Endothelial cell (in vitro differentiated cells): Measurements from ENCODE around the gene AP3S2. TPM values are rescaled to one million over a fixed set of nuclear protein-coding genes. Genes with fewer than 3 reads are reported as not detected.

Experiments used
- DNase-seq: peaks from one replicate; pipeline ENCODE4 v3.0.0; 2021; ENCODE audit warnings: low spot score
- H3K27ac Mint-ChIP-seq: one replicate; pipeline ENCODE4 v1.8.0; 2021; ENCODE audit warnings: mixed read lengths, inconsistent platforms; ENCODE audit not compliant: unreplicated experiment
- H3K27me3 Mint-ChIP-seq: one replicate; pipeline ENCODE4 v1.8.0; 2021; ENCODE audit warnings: mild to moderate bottlenecking, moderate library complexity, mixed read lengths, inconsistent platforms; ENCODE audit not compliant: unreplicated experiment
- H3K36me3 Mint-ChIP-seq: one replicate; pipeline ENCODE4 v1.8.0; 2021; ENCODE audit warnings: mild to moderate bottlenecking, low read depth, mixed read lengths, inconsistent platforms; ENCODE audit not compliant: unreplicated experiment
- H3K4me1 Mint-ChIP-seq: one replicate; pipeline ENCODE4 v1.8.0; 2021; ENCODE audit warnings: mild to moderate bottlenecking, mixed read lengths, inconsistent platforms; ENCODE audit not compliant: unreplicated experiment
- H3K4me3 Mint-ChIP-seq: one replicate; pipeline ENCODE4 v1.8.0; 2021; ENCODE audit warnings: mild to moderate bottlenecking, mixed read lengths, inconsistent platforms; ENCODE audit not compliant: unreplicated experiment
- H3K9me3 Mint-ChIP-seq: one replicate; pipeline ENCODE4 v1.8.0; 2021; ENCODE audit warnings: mixed read lengths, inconsistent platforms; ENCODE audit not compliant: unreplicated experiment
- total RNA-seq: library from RNA; stranded (reverse); fragmentation: NEBNext Ultra II Directional; extraction: Animal tissue kit (Norgen Biotek cat#: 25700); gene quantifications from one replicate; pipeline ENCODE4 v1.2.1, GENCODE V29; 2021; ENCODE audit not compliant: unreplicated experiment
- TF ChIP-seq, protein P1 (sequence below): fragments of 200-600 bp; sonication (generic); IDR thresholded peaks from one replicate; pipeline ENCODE4 v1.5.0; 2021; ENCODE audit warnings: antibody characterized with exemption; ENCODE audit not compliant: unreplicated experiment

AP3S2 gene
- total RNA-seq, 1 donor from 2014 or later: 23.2 TPM

DNA sequence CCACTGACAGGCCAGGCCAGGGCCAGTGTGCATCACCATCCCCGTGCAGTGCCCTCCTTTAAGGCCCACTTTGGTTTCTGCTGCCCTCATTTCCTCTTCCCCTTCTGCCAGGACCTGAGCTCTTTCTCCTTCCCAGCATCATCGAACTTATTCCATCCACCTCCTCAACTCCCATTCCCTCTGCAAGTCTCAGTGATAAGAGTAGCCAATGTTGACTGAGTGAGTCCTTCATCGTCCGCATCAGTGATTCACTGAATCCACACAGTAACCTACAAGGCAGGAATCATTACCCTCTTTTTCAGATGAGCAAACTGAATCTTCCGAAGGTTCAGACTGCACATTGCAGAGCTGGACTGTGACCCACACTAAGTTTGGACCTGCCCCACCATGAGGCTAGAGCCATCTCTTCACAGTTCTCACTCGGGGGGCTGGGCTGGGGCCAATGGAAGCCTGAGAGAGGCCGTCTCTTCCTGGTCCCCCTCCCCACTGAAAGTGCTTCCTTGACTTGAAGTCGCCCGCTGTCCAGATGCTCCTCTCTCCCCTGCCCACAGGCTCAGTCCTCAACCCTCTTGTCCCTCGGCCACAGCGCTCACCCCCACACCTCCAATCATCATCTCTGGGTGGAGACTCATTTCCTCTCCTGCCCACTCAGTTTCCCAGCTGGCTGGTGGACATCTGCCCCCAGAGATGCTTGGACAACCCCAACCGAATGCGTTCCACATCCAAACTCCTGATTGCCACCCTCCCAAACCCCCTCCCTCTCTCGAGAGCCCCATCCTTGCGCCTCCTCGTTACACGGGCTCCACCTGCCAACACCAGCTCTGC is 64.0 kb downstream of the AP3S2 start:
- H3K4me3 Mint-ChIP-seq: peak overlapping the region; percentile 81
- no peak for DNase-seq
- TF ChIP-seq, protein P1, sequence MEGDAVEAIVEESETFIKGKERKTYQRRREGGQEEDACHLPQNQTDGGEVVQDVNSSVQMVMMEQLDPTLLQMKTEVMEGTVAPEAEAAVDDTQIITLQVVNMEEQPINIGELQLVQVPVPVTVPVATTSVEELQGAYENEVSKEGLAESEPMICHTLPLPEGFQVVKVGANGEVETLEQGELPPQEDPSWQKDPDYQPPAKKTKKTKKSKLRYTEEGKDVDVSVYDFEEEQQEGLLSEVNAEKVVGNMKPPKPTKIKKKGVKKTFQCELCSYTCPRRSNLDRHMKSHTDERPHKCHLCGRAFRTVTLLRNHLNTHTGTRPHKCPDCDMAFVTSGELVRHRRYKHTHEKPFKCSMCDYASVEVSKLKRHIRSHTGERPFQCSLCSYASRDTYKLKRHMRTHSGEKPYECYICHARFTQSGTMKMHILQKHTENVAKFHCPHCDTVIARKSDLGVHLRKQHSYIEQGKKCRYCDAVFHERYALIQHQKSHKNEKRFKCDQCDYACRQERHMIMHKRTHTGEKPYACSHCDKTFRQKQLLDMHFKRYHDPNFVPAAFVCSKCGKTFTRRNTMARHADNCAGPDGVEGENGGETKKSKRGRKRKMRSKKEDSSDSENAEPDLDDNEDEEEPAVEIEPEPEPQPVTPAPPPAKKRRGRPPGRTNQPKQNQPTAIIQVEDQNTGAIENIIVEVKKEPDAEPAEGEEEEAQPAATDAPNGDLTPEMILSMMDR: no peak
- peak overlapping the region; percentile 70 for H3K27ac Mint-ChIP-seq
- H3K27me3 Mint-ChIP-seq: peaks cover 13% of the 10 kb centered on the region
- peaks cover 21% of the 10 kb centered on the region for H3K4me1 Mint-ChIP-seq
- peaks cover 26% of the 10 kb centered on the region for H3K36me3 Mint-ChIP-seq
- no peaks in the 10 kb centered on the region for H3K9me3 Mint-ChIP-seq

DNA sequence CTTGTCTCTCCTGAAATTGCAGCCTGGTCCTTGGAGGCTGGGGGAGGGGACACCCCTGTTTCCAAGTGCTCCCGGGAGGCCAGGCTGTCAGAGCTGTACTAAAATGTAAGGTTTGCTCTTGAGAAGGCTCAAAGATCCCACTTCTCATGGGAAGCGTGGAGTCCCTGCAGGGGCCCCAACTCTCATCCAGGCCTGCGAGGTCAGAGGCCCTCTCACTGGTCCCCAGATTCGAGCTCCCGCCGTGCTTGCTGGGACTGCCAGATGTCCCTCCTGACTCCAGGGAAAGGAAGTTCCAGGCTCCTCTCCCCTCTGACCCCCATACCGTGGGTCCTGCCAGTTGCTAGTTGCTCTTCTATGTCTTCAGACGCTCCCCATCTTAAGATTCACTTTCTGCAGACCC is 64.6 kb downstream of the AP3S2 start:
- H3K4me3 Mint-ChIP-seq: no peak overlapping the region
- TF ChIP-seq, protein P1: no peak
- no peak for DNase-seq
- H3K27me3 Mint-ChIP-seq: peaks cover 13% of the 10 kb centered on the region
- H3K9me3 Mint-ChIP-seq: no peaks in the 10 kb centered on the region
- H3K27ac Mint-ChIP-seq: no peak overlapping the region
- H3K36me3 Mint-ChIP-seq: peaks cover 23% of the 10 kb centered on the region
- peaks cover 21% of the 10 kb centered on the region for H3K4me1 Mint-ChIP-seq

GRCh38 chr15:89828281-89829145 is 65.3 kb downstream of the AP3S2 start:
- no peak overlapping the region for H3K27ac Mint-ChIP-seq
- H3K9me3 Mint-ChIP-seq: no peaks in the 10 kb centered on the region
- TF ChIP-seq, protein P1: no peak
- peaks cover 13% of the 10 kb centered on the region for H3K27me3 Mint-ChIP-seq
- H3K4me3 Mint-ChIP-seq: no peak overlapping the region
- no peak for DNase-seq
- peaks cover 19% of the 10 kb centered on the region for H3K36me3 Mint-ChIP-seq
- peaks cover 21% of the 10 kb centered on the region for H3K4me1 Mint-ChIP-seq

GRCh38 chr15:89827829-89828228 is 66.0 kb downstream of the AP3S2 start:
- Mint-ChIP-seq H3K27me3 (peaks cover 13% of the 10 kb centered on the region), H3K27ac (no peak overlapping the region), H3K36me3 (peaks cover 12% of the 10 kb centered on the region), H3K4me1 (peaks cover 21% of the 10 kb centered on the region), H3K9me3 (no peaks in the 10 kb centered on the region), H3K4me3 (no peak overlapping the region)
- TF ChIP-seq, protein P1: no peak
- no peak for DNase-seq
